Astrocyte (in vitro differentiated cells and primary cell): Measurements from ENCODE around the gene LRRC10B.

Experiments
- EZH2 ChIP-seq: IDR thresholded peaks from 2 replicates; pipeline ENCODE4 v1.6.1; 2012; ENCODE audit warnings: mild to moderate bottlenecking, low read length, inconsistent platforms; ENCODE audit not compliant: insufficient read depth
- TF ChIP-seq, protein P1 (sequence below): IDR thresholded peaks from 2 replicates; pipeline ENCODE4 v1.5.1; 2011; ENCODE audit warnings: low read depth, mild to moderate bottlenecking, inconsistent platforms, low read length, moderate library complexity; ENCODE audit not compliant: insufficient read depth

DNA sequence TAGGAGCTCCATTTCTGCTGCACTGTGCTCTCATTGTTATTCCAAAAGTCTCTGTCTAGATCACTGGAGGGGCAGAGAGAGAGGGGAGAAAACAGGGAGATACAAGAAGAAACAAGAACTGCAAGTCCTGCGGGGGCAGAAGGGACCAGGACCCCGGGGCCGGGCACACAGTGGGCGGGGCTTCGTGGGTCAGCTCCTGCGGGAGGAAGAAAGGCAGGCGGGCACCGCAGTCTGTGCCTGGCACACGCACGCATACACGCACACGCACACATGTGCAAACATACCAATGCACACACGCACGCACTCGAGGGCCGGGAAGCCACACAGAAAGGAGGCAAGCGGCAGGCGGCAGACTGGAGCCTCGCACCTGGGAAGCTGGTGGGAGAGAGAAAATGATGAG is 38.7 kb downstream of the LRRC10B start:
- TF ChIP-seq EZH2 = no peak
- TF ChIP-seq, protein P1, sequence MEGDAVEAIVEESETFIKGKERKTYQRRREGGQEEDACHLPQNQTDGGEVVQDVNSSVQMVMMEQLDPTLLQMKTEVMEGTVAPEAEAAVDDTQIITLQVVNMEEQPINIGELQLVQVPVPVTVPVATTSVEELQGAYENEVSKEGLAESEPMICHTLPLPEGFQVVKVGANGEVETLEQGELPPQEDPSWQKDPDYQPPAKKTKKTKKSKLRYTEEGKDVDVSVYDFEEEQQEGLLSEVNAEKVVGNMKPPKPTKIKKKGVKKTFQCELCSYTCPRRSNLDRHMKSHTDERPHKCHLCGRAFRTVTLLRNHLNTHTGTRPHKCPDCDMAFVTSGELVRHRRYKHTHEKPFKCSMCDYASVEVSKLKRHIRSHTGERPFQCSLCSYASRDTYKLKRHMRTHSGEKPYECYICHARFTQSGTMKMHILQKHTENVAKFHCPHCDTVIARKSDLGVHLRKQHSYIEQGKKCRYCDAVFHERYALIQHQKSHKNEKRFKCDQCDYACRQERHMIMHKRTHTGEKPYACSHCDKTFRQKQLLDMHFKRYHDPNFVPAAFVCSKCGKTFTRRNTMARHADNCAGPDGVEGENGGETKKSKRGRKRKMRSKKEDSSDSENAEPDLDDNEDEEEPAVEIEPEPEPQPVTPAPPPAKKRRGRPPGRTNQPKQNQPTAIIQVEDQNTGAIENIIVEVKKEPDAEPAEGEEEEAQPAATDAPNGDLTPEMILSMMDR = no peak
